MM.1S (cell line): Measurements from ENCODE around the gene PPARD.

Experiments
- DNase-seq: peaks from one replicate; pipeline ENCODE4 v3.0.0-alpha.2; 2015
- H2AFZ ChIP-seq: fragments of 300-600 bp; sonication (generic); 2 replicates; pipeline ENCODE4 v1.6.0; 2016; ENCODE audit warnings: antibody characterized with exemption, low read length
- H3F3A ChIP-seq: fragments of 300-600 bp; sonication (generic); 2 replicates; pipeline ENCODE4 v1.6.1; 2016; ENCODE audit warnings: mild to moderate bottlenecking, antibody characterized with exemption, low read length, moderate library complexity, mixed read lengths; ENCODE audit not compliant: insufficient read depth
- H3K27ac ChIP-seq: fragments of 300-600 bp; sonication (generic); 2 replicates; pipeline ENCODE4 v1.5.1; 2016; ENCODE audit warnings: mild to moderate bottlenecking, low read length
- H3K27me3 ChIP-seq: fragments of 300-600 bp; sonication (generic); replicated peaks from 2 replicates; pipeline ENCODE4 v1.6.0; 2016; ENCODE audit warnings: low read length; ENCODE audit not compliant: insufficient read depth
- H3K36me3 ChIP-seq: fragments of 300-600 bp; sonication (generic); replicated peaks from 2 replicates; pipeline ENCODE4 v1.6.1; 2016; ENCODE audit warnings: mild to moderate bottlenecking, low read length, mixed read lengths; ENCODE audit not compliant: insufficient read depth
- H3K4me1 ChIP-seq: fragments of 300-600 bp; sonication (generic); 2 replicates; pipeline ENCODE4 v1.6.1; 2016; ENCODE audit warnings: low read length, mixed read lengths
- H3K4me2 ChIP-seq: fragments of 300-600 bp; sonication (generic); 2 replicates; pipeline ENCODE4 v1.6.0; 2016; ENCODE audit warnings: low read depth, low read length
- H3K4me3 ChIP-seq: fragments of 300-600 bp; sonication (generic); 2 replicates; pipeline ENCODE4 v1.5.1; 2016; ENCODE audit warnings: low read length, mixed read lengths
- H3K79me2 ChIP-seq: fragments of 300-600 bp; sonication (generic); 2 replicates; pipeline ENCODE4 v1.6.1; 2016; ENCODE audit warnings: mixed run types, low read length, mixed read lengths
- H3K9ac ChIP-seq: fragments of 300-600 bp; sonication (generic); 2 replicates; pipeline ENCODE4 v1.6.1; 2016; ENCODE audit warnings: low read length, mixed read lengths
- H3K9me2 ChIP-seq: fragments of 300-600 bp; sonication (generic); replicated peaks from 2 replicates; pipeline ENCODE4 v1.6.1; 2016; ENCODE audit warnings: mild to moderate bottlenecking, low read length, mixed read lengths; ENCODE audit not compliant: insufficient read depth
- H3K9me3 ChIP-seq: fragments of 300-600 bp; sonication (generic); replicated peaks from 2 replicates; pipeline ENCODE4 v1.6.1; 2016; ENCODE audit warnings: mild to moderate bottlenecking, low read length, mixed read lengths; ENCODE audit not compliant: insufficient read depth
- H4K20me1 ChIP-seq: fragments of 300-600 bp; sonication (generic); 2 replicates; pipeline ENCODE4 v1.6.1; 2016; ENCODE audit warnings: mild to moderate bottlenecking, low read length, moderate library complexity, mixed read lengths; ENCODE audit not compliant: insufficient read depth
- EZH2 ChIP-seq: fragments of 300-600 bp; sonication (generic); optimal IDR thresholded peaks from 2 replicates; pipeline ENCODE3; 2017; ENCODE audit warnings: low read depth, mild to moderate bottlenecking, antibody characterized with exemption, low read length, mixed read lengths
- EZH2phosphoT487 ChIP-seq: fragments of 300-600 bp; sonication (generic); IDR thresholded peaks from 2 replicates; pipeline ENCODE4 v1.6.1; 2018; ENCODE audit warnings: antibody characterized with exemption, low read length
- TF ChIP-seq, protein P1 (sequence below): fragments of 300-600 bp; sonication (generic); IDR thresholded peaks from 2 replicates; pipeline ENCODE4 v1.5.1; 2016; ENCODE audit warnings: antibody characterized with exemption, low read length, mixed read lengths

The PPARD gene

GRCh38 chr6:35318196-35319171 lies 23.9 kb upstream of the PPARD start:
- no peaks in the 10 kb centered on the region for H3K9me2 ChIP-seq
- H3K36me3 ChIP-seq, result no peaks in the 10 kb centered on the region
- H2AFZ ChIP-seq, result no peak overlapping the region
- H4K20me1 ChIP-seq, result no peaks in the 10 kb centered on the region
- no peaks in the 10 kb centered on the region for H3K9me3 ChIP-seq
- H3K4me1 ChIP-seq, result no peaks in the 10 kb centered on the region
- no peaks in the 10 kb centered on the region; the same call in 1 of the 2 replicates for H3K79me2 ChIP-seq
- no peak overlapping the region for H3K27ac ChIP-seq
- no peak overlapping the region for H3K4me2 ChIP-seq
- H3K4me3 ChIP-seq, result no peak overlapping the region
- no peak overlapping the region for H3K9ac ChIP-seq
- no peaks in the 10 kb centered on the region for H3F3A ChIP-seq
- no peaks in the 10 kb centered on the region for H3K27me3 ChIP-seq
- no peak for DNase-seq
- TF ChIP-seq EZH2 (no peak), EZH2phosphoT487 (no peak)
- TF ChIP-seq, protein P1, sequence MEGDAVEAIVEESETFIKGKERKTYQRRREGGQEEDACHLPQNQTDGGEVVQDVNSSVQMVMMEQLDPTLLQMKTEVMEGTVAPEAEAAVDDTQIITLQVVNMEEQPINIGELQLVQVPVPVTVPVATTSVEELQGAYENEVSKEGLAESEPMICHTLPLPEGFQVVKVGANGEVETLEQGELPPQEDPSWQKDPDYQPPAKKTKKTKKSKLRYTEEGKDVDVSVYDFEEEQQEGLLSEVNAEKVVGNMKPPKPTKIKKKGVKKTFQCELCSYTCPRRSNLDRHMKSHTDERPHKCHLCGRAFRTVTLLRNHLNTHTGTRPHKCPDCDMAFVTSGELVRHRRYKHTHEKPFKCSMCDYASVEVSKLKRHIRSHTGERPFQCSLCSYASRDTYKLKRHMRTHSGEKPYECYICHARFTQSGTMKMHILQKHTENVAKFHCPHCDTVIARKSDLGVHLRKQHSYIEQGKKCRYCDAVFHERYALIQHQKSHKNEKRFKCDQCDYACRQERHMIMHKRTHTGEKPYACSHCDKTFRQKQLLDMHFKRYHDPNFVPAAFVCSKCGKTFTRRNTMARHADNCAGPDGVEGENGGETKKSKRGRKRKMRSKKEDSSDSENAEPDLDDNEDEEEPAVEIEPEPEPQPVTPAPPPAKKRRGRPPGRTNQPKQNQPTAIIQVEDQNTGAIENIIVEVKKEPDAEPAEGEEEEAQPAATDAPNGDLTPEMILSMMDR, result no peak

DNA sequence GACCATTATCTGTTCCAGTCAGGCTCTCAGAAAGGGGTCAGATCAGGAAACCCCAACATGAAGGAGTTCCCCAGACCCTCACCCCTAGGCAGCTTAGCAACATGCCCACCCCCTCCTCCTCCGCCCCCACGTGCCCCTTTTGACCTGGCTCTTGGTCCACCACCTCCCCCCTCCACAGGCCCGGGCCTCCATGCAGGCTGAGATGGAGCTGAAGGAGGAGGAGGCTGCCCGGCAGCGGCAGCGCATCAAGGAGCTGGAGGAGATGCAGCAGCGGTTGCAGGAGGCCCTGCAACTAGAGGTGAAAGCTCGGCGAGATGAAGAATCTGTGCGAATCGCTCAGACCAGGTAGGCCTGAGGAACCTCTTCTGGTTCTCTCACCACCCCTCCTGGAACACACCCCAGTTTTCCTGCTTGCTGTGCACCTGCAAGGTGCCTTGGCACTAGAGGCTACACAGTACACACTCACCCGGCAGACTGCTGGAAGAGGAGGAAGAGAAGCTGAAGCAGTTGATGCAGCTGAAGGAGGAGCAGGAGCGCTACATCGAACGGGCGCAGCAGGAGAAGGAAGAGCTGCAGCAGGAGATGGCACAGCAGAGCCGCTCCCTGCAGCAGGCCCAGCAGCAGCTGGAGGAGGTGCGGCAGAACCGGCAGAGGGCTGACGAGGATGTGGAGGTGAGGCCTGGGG lies 22.9 kb upstream of the PPARD start:
- no peak for DNase-seq
- no peaks in the 10 kb centered on the region for H3F3A ChIP-seq
- no peak for TF ChIP-seq EZH2phosphoT487
- TF ChIP-seq, protein P1, result no peak
- TF ChIP-seq EZH2, result no peak
- no peak overlapping the region for H3K9ac ChIP-seq
- no peak overlapping the region for H3K4me2 ChIP-seq
- no peaks in the 10 kb centered on the region for H3K36me3 ChIP-seq
- no peak overlapping the region for H3K4me3 ChIP-seq
- H2AFZ ChIP-seq, result no peak overlapping the region
- no peaks in the 10 kb centered on the region for H4K20me1 ChIP-seq
- H3K9me3 ChIP-seq, result no peaks in the 10 kb centered on the region
- H3K9me2 ChIP-seq, result no peaks in the 10 kb centered on the region
- no peak overlapping the region for H3K27ac ChIP-seq
- H3K4me1 ChIP-seq, result no peaks in the 10 kb centered on the region
- no peaks in the 10 kb centered on the region for H3K27me3 ChIP-seq
- H3K79me2 ChIP-seq, result no peaks in the 10 kb centered on the region; the same call in 1 of the 2 replicates

DNA sequence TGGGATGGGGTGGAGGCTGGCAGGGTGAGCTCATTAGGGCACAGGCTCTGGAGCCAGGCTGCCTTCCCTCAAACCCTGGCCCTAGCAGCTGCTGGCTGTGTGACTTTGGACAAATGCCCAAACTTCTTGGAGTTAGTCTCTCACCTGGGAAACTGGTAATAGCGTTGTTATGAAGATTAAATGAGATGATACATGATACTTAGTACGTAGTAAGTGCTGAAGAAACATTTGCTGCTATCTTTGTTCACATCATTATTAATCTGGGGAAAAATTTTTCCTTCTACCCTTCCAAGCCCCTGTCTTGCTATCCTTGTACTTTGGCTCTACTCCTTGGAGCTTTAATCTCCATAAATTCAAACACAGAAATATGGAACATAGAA lies 22.3 kb upstream of the PPARD start:
- TF ChIP-seq EZH2, result no peak
- TF ChIP-seq, protein P1, result no peak
- no peak for TF ChIP-seq EZH2phosphoT487
- no peaks in the 10 kb centered on the region for H4K20me1 ChIP-seq
- H3K79me2 ChIP-seq, result no peaks in the 10 kb centered on the region; the same call in 1 of the 2 replicates
- no peaks in the 10 kb centered on the region for H3K9me2 ChIP-seq
- H3K9ac ChIP-seq, result no peak overlapping the region
- no peaks in the 10 kb centered on the region for H3K9me3 ChIP-seq
- no peak overlapping the region for H2AFZ ChIP-seq
- no peaks in the 10 kb centered on the region for H3K4me1 ChIP-seq
- H3K4me3 ChIP-seq, result no peak overlapping the region
- H3K4me2 ChIP-seq, result no peak overlapping the region
- DNase-seq, result no peak
- no peak overlapping the region for H3K27ac ChIP-seq
- H3K36me3 ChIP-seq, result no peaks in the 10 kb centered on the region
- H3F3A ChIP-seq, result no peaks in the 10 kb centered on the region
- no peaks in the 10 kb centered on the region for H3K27me3 ChIP-seq
